Suprapubic skin (tissue), 4 donors: ENCODE data around the gene NARS2. TPM values are rescaled to one million over a fixed set of nuclear protein-coding genes. Genes with fewer than 3 reads are reported as not detected.

Source experiments
- DNase-seq, 2 donors: peaks; one replicate each; pipeline ENCODE4 v3.0.0-alpha.2; 2019; ENCODE audit warnings: low spot score in 2 of 2
- H3K27ac ChIP-seq: fragments of 200-600 bp; sonication (generic); one replicate; pipeline ENCODE4 v1.5.1; 2019
- H3K27me3 ChIP-seq: fragments of 200-600 bp; sonication (generic); one replicate; pipeline ENCODE4 v1.5.1; 2019
- H3K36me3 ChIP-seq: fragments of 200-600 bp; sonication (generic); one replicate; pipeline ENCODE4 v1.5.1; 2019
- H3K4me1 ChIP-seq: fragments of 200-600 bp; sonication (generic); one replicate; pipeline ENCODE4 v1.5.1; 2019
- H3K4me3 ChIP-seq: fragments of 200-600 bp; sonication (generic); one replicate; pipeline ENCODE4 v1.5.1; 2019; ENCODE audit warnings: mild to moderate bottlenecking
- H3K9me3 ChIP-seq: fragments of 200-600 bp; sonication (generic); one replicate; pipeline ENCODE4 v1.5.1; 2019
- EP300 ChIP-seq: sonication (generic); formaldehyde crosslinking; IDR thresholded peaks from one replicate; pipeline ENCODE4 v1.6.1; 2017; ENCODE audit warnings: antibody characterized with exemption
- POLR2A ChIP-seq, 2 donors: fragments of 450-650 bp; IDR thresholded peaks; one replicate each; pipeline ENCODE4 v1.6.1; 2017; ENCODE audit warnings: antibody characterized with exemption in 2 of 2, mild to moderate bottlenecking in 2 of 2, moderate library complexity in 2 of 2
- POLR2AphosphoS5 ChIP-seq, 3 donors: sonication (generic); formaldehyde crosslinking; IDR thresholded peaks; one replicate each; pipeline ENCODE4 v1.6.1; 2017; ENCODE audit warnings: antibody characterized with exemption in 3 of 3
- WGBS: methylation state at CpG from one replicate; pipeline ENCODE4 v1.1.5; 2018; 5-methylcytosine and 5-hydroxymethylcytosine counted together
- total RNA-seq, 4 donors: library from RNA; depleted of rRNA; stranded (reverse); fragments of >200 nt; gene quantifications; one replicate each; pipeline ENCODE4 v1.1.0, GENCODE V29; 2016
- TF ChIP-seq, protein P1 (sequence below), 2 donors: fragments of 200-600 bp in 1 of 2; fragments of 450-650 bp in 1 of 2; sonication (generic) in 1 of 2; IDR thresholded peaks; one replicate each; pipeline ENCODE4 v1.5.1; 2016 to 2019; ENCODE audit warnings: antibody characterized with exemption in 2 of 2, mild to moderate bottlenecking in 1 of 2, moderate library complexity in 1 of 2

The NARS2 gene
- total RNA-seq, 4 donors from 2014 or later = 10.9 to 14.7 (median 14.7) TPM

DNA sequence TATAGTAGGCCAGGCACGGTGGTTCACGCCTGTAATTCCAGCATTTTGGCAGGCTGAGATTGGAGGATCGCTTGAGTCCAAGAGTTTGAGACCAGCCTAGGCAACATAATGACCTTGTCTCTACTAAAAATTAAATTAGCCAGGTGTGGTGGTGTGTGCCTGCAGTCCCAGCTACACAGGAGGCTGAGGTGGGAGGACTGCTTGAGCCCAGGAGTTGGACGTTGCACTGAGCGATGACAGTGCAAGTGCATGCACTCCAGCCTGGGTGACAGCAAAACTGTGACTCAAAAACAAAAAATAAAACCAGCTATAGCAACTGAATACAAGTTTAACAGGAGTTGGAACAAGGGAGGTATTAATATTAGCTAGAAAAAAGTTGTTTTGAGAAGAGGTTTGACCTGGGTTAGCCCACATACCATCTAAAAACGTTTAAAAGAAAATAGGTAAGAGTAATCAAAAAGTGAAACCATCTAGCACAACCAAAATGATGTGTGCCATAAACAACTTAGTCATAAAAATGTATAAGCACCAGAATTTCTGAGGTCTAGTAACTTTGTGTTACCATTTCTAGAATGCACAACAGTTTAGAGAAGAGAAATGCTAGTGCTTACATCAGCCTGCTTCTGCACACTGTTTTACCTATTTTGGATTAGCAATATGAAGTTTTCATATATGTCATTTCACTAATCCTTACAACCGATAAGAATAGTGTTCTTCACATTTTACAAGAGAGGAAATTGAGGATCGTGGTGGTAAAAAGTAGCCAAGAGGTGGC lies 26.5 kb downstream of the NARS2 start:
- 88% methylated on average over 8 of the region's 8 CpGs for WGBS
- no peak for DNase-seq
- peaks cover 4% of the 10 kb centered on the region for H3K4me1 ChIP-seq
- no peak overlapping the region for H3K4me3 ChIP-seq
- H3K27me3 ChIP-seq = no peaks in the 10 kb centered on the region
- no peaks in the 10 kb centered on the region for H3K9me3 ChIP-seq
- H3K27ac ChIP-seq = no peak overlapping the region
- no peaks in the 10 kb centered on the region for H3K36me3 ChIP-seq
- TF ChIP-seq POLR2AphosphoS5 (IDR thresholded peaks at IDR 0.05) = no peak
- no peak for TF ChIP-seq EP300
- TF ChIP-seq, protein P1, sequence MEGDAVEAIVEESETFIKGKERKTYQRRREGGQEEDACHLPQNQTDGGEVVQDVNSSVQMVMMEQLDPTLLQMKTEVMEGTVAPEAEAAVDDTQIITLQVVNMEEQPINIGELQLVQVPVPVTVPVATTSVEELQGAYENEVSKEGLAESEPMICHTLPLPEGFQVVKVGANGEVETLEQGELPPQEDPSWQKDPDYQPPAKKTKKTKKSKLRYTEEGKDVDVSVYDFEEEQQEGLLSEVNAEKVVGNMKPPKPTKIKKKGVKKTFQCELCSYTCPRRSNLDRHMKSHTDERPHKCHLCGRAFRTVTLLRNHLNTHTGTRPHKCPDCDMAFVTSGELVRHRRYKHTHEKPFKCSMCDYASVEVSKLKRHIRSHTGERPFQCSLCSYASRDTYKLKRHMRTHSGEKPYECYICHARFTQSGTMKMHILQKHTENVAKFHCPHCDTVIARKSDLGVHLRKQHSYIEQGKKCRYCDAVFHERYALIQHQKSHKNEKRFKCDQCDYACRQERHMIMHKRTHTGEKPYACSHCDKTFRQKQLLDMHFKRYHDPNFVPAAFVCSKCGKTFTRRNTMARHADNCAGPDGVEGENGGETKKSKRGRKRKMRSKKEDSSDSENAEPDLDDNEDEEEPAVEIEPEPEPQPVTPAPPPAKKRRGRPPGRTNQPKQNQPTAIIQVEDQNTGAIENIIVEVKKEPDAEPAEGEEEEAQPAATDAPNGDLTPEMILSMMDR (IDR thresholded peaks at IDR 0.05) = no peak

DNA sequence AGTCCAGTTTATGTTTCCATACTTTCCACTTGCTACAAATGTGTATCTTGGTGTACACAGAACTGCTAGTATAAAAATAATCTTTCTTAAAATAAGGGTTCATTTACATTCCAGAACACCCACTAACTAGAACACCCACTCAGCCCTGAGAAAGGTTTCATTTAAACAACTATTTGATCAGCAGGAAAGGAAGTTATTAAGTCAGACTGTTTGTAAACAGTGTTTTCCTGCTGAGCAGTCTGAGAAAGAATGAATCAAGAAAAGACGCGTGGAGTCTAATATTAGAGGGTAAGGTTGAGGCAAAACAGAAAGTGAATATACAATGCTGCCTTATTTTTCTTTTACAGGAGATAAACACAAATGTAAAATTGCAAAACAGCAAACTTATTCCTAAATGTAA lies 32.7 kb downstream of the NARS2 start:
- H3K27ac ChIP-seq = no peak overlapping the region
- DNase-seq = no peak
- no peaks in the 10 kb centered on the region for H3K27me3 ChIP-seq
- H3K4me1 ChIP-seq = no peaks in the 10 kb centered on the region
- TF ChIP-seq POLR2A (IDR thresholded peaks at IDR 0.05) = no peak
- TF ChIP-seq EP300 = no peak
- no peak for TF ChIP-seq POLR2AphosphoS5 (IDR thresholded peaks at IDR 0.05)
- TF ChIP-seq, protein P1 (IDR thresholded peaks at IDR 0.05) = no peak
- no peak overlapping the region for H3K4me3 ChIP-seq
- WGBS = 58% methylated on average over 2 of the region's 2 CpGs
- H3K36me3 ChIP-seq = no peaks in the 10 kb centered on the region
- no peaks in the 10 kb centered on the region for H3K9me3 ChIP-seq

DNA sequence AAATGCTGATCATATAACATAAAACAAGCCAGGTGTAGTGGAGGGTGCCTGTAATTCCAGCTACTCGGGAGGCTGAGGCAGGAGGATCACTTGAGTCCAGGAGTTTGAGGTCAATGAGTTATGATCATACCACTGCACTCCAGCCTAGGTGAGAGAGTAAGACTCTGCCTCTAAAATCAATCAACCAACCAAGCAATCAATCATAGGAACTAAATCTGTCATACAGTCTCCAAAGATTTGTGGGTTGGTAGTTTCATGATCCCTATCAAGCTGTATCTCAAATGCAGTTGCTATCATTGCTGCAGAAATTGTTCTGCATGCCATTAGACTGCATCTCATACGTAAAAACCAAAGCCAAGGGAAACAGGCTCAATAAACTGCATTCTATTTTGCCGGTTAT lies 33.1 kb downstream of the NARS2 start:
- no peak overlapping the region for H3K4me3 ChIP-seq
- H3K27ac ChIP-seq = no peak overlapping the region
- TF ChIP-seq POLR2AphosphoS5 (IDR thresholded peaks at IDR 0.05) (no peak), EP300 (no peak)
- TF ChIP-seq, protein P1 (IDR thresholded peaks at IDR 0.05) = no peak
- H3K27me3 ChIP-seq = no peaks in the 10 kb centered on the region
- no peaks in the 10 kb centered on the region for H3K4me1 ChIP-seq
- WGBS = 84% methylated on average over 3 of the region's 3 CpGs
- no peak for DNase-seq
- H3K36me3 ChIP-seq = no peaks in the 10 kb centered on the region
- H3K9me3 ChIP-seq = no peaks in the 10 kb centered on the region

DNA sequence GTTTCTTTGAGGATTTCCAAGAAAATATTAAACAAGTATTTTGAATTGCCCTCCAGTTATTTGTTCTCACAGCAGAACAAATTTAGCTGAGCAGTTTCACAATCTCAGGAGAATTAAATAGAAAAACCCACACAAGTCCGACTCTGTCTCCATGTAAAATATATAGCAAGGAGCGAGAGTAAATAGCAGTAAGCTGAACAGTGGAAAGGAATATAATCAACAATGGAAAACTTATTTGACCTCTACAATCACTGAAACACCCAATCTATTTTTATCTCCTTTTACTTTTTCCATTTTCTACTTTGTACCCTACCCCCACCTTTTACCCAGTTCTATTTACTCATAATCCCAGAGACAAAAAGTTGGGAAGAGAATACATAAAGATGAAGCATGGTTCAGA lies 34.4 kb downstream of the NARS2 start:
- TF ChIP-seq, protein P1 (IDR thresholded peaks at IDR 0.05) = no peak
- no peak for TF ChIP-seq POLR2AphosphoS5 (IDR thresholded peaks at IDR 0.05)
- TF ChIP-seq POLR2A (IDR thresholded peaks at IDR 0.05) = no peak
- no peak for TF ChIP-seq EP300
- H3K9me3 ChIP-seq = no peaks in the 10 kb centered on the region
- WGBS = 76% methylated on average over 2 of the region's 2 CpGs

DNA sequence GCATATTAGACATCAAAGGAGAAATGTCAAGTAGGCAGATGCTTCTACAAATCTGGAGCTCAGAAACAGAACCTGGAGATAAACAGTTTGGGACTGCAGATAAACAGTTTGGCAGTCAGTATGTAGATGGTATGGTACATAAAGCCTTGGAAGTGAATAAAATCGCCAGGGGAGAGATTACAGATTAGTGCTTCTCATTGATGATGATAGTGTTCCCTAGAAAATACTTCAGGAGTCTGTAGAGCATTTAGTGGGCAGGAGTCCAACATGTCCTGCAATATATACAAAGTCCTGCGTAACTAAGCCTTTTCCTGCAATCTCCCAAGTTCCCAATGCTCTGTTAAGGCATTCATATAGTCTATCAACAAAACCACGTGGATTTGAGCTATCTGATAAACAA lies 35.2 kb downstream of the NARS2 start:
- H3K27ac ChIP-seq = no peak overlapping the region
- WGBS = 77% methylated on average over 3 of the region's 3 CpGs
- DNase-seq = no peak
- no peaks in the 10 kb centered on the region for H3K27me3 ChIP-seq
- H3K9me3 ChIP-seq = no peaks in the 10 kb centered on the region
- H3K4me1 ChIP-seq = no peaks in the 10 kb centered on the region
- no peaks in the 10 kb centered on the region for H3K36me3 ChIP-seq
- no peak overlapping the region for H3K4me3 ChIP-seq
- TF ChIP-seq POLR2A (IDR thresholded peaks at IDR 0.05) (no peak), EP300 (no peak), POLR2AphosphoS5 (IDR thresholded peaks at IDR 0.05) (no peak)
- TF ChIP-seq, protein P1 (IDR thresholded peaks at IDR 0.05) = no peak

More for the DNA sequence above, 34.4 kb downstream of the NARS2 start:
- DNase-seq = no peak
- H3K4me1 ChIP-seq = no peaks in the 10 kb centered on the region
- H3K27ac ChIP-seq = no peak overlapping the region
- no peak overlapping the region for H3K4me3 ChIP-seq
- H3K36me3 ChIP-seq = no peaks in the 10 kb centered on the region
- H3K27me3 ChIP-seq = no peaks in the 10 kb centered on the region
